ENCODE data around the gene RTL1. TPM values are rescaled to one million over a fixed set of nuclear protein-coding genes. Genes with fewer than 3 reads are reported as not detected.

The RTL1 gene
- total RNA-seq, 6 experiments from 2014 or later, result not detected

GRCh38 chr14:100846309-100846859, 57.1 kb downstream of the RTL1 start:
- peaks cover 9% of the 10 kb centered on the region for H3K36me3 Mint-ChIP-seq (ENCODE audit: low read depth)
- no peak for TF ChIP-seq CTCF (IDR thresholded peaks at IDR 0.05)
- H3K4me1 Mint-ChIP-seq (ENCODE audit: low read depth), result peaks cover 32% of the 10 kb centered on the region
- H3K27ac Mint-ChIP-seq, result no peak overlapping the region
- no peaks in the 10 kb centered on the region for H3K9me3 Mint-ChIP-seq
- peaks cover 12% of the 10 kb centered on the region for H3K27me3 Mint-ChIP-seq (ENCODE audit: insufficient read depth)
- DNase-seq, result peak; percentile 24
- no peak overlapping the region for H3K4me3 Mint-ChIP-seq

GRCh38 chr14:100845341-100845740, 58.2 kb downstream of the RTL1 start:
- H3K36me3 Mint-ChIP-seq (ENCODE audit: low read depth), result peaks cover 13% of the 10 kb centered on the region
- H3K27ac Mint-ChIP-seq, result no peak overlapping the region
- peaks cover 12% of the 10 kb centered on the region for H3K27me3 Mint-ChIP-seq (ENCODE audit: insufficient read depth)
- H3K4me1 Mint-ChIP-seq (ENCODE audit: low read depth), result peaks cover 32% of the 10 kb centered on the region
- H3K4me3 Mint-ChIP-seq, result no peak overlapping the region
- no peak for DNase-seq
- TF ChIP-seq CTCF (IDR thresholded peaks at IDR 0.05), result no peak
- H3K9me3 Mint-ChIP-seq, result no peaks in the 10 kb centered on the region

- no peak for TF ChIP-seq CTCF (IDR thresholded peaks at IDR 0.05)
- H3K27me3 Mint-ChIP-seq (ENCODE audit: insufficient read depth), result peaks cover 15% of the 10 kb centered on the region
- H3K4me1 Mint-ChIP-seq (ENCODE audit: low read depth), result peaks cover 33% of the 10 kb centered on the region
- peak overlapping the region; percentile 11; the same call in 1 of the 2 replicates for H3K27ac Mint-ChIP-seq
- H3K36me3 Mint-ChIP-seq (ENCODE audit: low read depth), result peaks cover 13% of the 10 kb centered on the region
- no peak overlapping the region for H3K4me3 Mint-ChIP-seq
- DNase-seq, result no peak
- H3K9me3 Mint-ChIP-seq, result no peaks in the 10 kb centered on the region
These were observed 58.7 kb downstream of the RTL1 start for GRCh38 chr14:100844846-100845245.

- no peaks in the 10 kb centered on the region for H3K9me3 Mint-ChIP-seq
- peaks cover 18% of the 10 kb centered on the region for H3K27me3 Mint-ChIP-seq (ENCODE audit: insufficient read depth)
- H3K4me1 Mint-ChIP-seq (ENCODE audit: low read depth), result peaks cover 33% of the 10 kb centered on the region
- no peak for TF ChIP-seq CTCF (IDR thresholded peaks at IDR 0.05)
- H3K27ac Mint-ChIP-seq, result peak overlapping the region; percentile 11
- H3K4me3 Mint-ChIP-seq, result no peak overlapping the region
- DNase-seq, result no peak
- peaks cover 13% of the 10 kb centered on the region for H3K36me3 Mint-ChIP-seq (ENCODE audit: low read depth)
These were observed 59.1 kb downstream of the RTL1 start for GRCh38 chr14:100844421-100844820.

- peaks cover 13% of the 10 kb centered on the region for H3K36me3 Mint-ChIP-seq (ENCODE audit: low read depth)
- no peak for TF ChIP-seq CTCF (IDR thresholded peaks at IDR 0.05)
- H3K9me3 Mint-ChIP-seq, result no peaks in the 10 kb centered on the region
- H3K4me3 Mint-ChIP-seq, result no peak overlapping the region
- peaks cover 22% of the 10 kb centered on the region for H3K27me3 Mint-ChIP-seq (ENCODE audit: insufficient read depth)
- H3K27ac Mint-ChIP-seq, result peak overlapping the region; percentile 11; the same call in 1 of the 2 replicates
- peaks cover 37% of the 10 kb centered on the region for H3K4me1 Mint-ChIP-seq (ENCODE audit: low read depth)
- no peak for DNase-seq
These were observed 59.5 kb downstream of the RTL1 start for GRCh38 chr14:100844082-100844408.

- Mint-ChIP-seq H3K27ac (peak overlapping the region; percentile 73), H3K36me3 (ENCODE audit: low read depth) (peaks cover 13% of the 10 kb centered on the region), H3K4me1 (ENCODE audit: low read depth) (peaks cover 48% of the 10 kb centered on the region), H3K27me3 (ENCODE audit: insufficient read depth) (peaks cover 23% of the 10 kb centered on the region), H3K9me3 (no peaks in the 10 kb centered on the region), H3K4me3 (0 out of 2 replicates have a peak overlapping the region, but pooled peaks have one; percentile 3)
- peak; percentile 84 for DNase-seq
- no peak for TF ChIP-seq CTCF (IDR thresholded peaks at IDR 0.05)
These were observed 60.7 kb downstream of the RTL1 start for GRCh38 chr14:100842799-100843198.
